Astrocyte (in vitro differentiated cells and primary cell): ENCODE measurements around the gene MARF1. TPM values are rescaled to one million over a fixed set of nuclear protein-coding genes. Genes with fewer than 3 reads are reported as not detected.

ENCODE experiments used
- DNase-seq: peaks from one replicate; pipeline ENCODE4 v3.0.0-alpha.2; 2010; ENCODE audit warnings: low read depth
- FAIRE-seq: peaks from 2 replicates; lab custom pipeline; 2011; peaks lifted over from hg19 to GRCh38; lab: Jason Lieb, UNC
- H2AFZ ChIP-seq: 2 replicates; pipeline ENCODE4 v1.6.0; 2012; ENCODE audit warnings: low read depth, low read length, inconsistent platforms
- H3K27ac ChIP-seq: 2 replicates; pipeline ENCODE4 v1.5.1; 2011; ENCODE audit warnings: low read depth, low read length, inconsistent platforms
- H3K27me3 ChIP-seq: 2 replicates; pipeline ENCODE4 v1.6.0; 2011; ENCODE audit warnings: low read length, inconsistent platforms; ENCODE audit not compliant: insufficient read depth
- H3K36me3 ChIP-seq: 2 replicates; pipeline ENCODE4 v1.5.1; 2011; ENCODE audit warnings: low read length, inconsistent platforms; ENCODE audit not compliant: insufficient read depth
- H3K4me1 ChIP-seq: 2 replicates; pipeline ENCODE4 v1.5.1; 2011; ENCODE audit warnings: low read length, inconsistent platforms; ENCODE audit not compliant: insufficient read depth
- H3K4me2 ChIP-seq: 2 replicates; pipeline ENCODE4 v1.6.0; 2012; ENCODE audit warnings: low read length, inconsistent platforms
- H3K4me3 ChIP-seq: 2 replicates; pipeline ENCODE4 v1.5.1; 2011; ENCODE audit warnings: low read depth, mild to moderate bottlenecking, low read length, inconsistent platforms; ENCODE audit not compliant: insufficient read depth
- H3K79me2 ChIP-seq: 2 replicates; pipeline ENCODE4 v1.6.0; 2012; ENCODE audit warnings: mild to moderate bottlenecking, low read length, inconsistent platforms; ENCODE audit not compliant: insufficient read depth
- H3K9ac ChIP-seq: 2 replicates; pipeline ENCODE4 v1.6.0; 2012; ENCODE audit warnings: mild to moderate bottlenecking, low read length, inconsistent platforms
- H3K9me3 ChIP-seq: 2 replicates; pipeline ENCODE4 v1.5.1; 2012; ENCODE audit warnings: low read depth, mild to moderate bottlenecking, low read length, inconsistent platforms; ENCODE audit not compliant: insufficient read depth
- H4K20me1 ChIP-seq: 2 replicates; pipeline ENCODE4 v1.6.0; 2012; ENCODE audit warnings: low read length, inconsistent platforms; ENCODE audit not compliant: insufficient read depth
- H3K27ac Mint-ChIP-seq: one replicate; pipeline ENCODE4 v1.8.0; 2021; ENCODE audit warnings: mild to moderate bottlenecking, mixed read lengths; ENCODE audit not compliant: unreplicated experiment
- H3K27me3 Mint-ChIP-seq: one replicate; pipeline ENCODE4 v1.8.0; 2021; ENCODE audit warnings: low read depth, mixed read lengths; ENCODE audit not compliant: unreplicated experiment
- H3K36me3 Mint-ChIP-seq: one replicate; pipeline ENCODE4 v1.8.0; 2021; ENCODE audit warnings: low read depth, mixed read lengths; ENCODE audit not compliant: unreplicated experiment
- H3K4me1 Mint-ChIP-seq: one replicate; pipeline ENCODE4 v1.8.0; 2021; ENCODE audit warnings: low read depth, mixed read lengths; ENCODE audit not compliant: unreplicated experiment
- H3K4me3 Mint-ChIP-seq: one replicate; pipeline ENCODE4 v1.8.0; 2021; ENCODE audit warnings: mild to moderate bottlenecking, moderate library complexity, mixed read lengths; ENCODE audit not compliant: unreplicated experiment
- H3K9me3 Mint-ChIP-seq: one replicate; pipeline ENCODE4 v1.8.0; 2021; ENCODE audit warnings: mild to moderate bottlenecking, mixed read lengths; ENCODE audit not compliant: unreplicated experiment
- CTCF ChIP-seq: IDR thresholded peaks from 2 replicates; pipeline ENCODE4 v1.5.1; 2011; ENCODE audit warnings: low read depth, mild to moderate bottlenecking, inconsistent platforms, low read length, moderate library complexity; ENCODE audit not compliant: insufficient read depth
- EZH2 ChIP-seq: IDR thresholded peaks from 2 replicates; pipeline ENCODE4 v1.6.1; 2012; ENCODE audit warnings: mild to moderate bottlenecking, low read length, inconsistent platforms; ENCODE audit not compliant: insufficient read depth
- total RNA-seq: library from RNA; stranded (reverse); gene quantifications from 2 replicates; pipeline ENCODE4 v1.2.1, GENCODE V29; 2021

Gene MARF1
- total RNA-seq, 1 donor from 2014 or later: 47.4 TPM

DNA sequence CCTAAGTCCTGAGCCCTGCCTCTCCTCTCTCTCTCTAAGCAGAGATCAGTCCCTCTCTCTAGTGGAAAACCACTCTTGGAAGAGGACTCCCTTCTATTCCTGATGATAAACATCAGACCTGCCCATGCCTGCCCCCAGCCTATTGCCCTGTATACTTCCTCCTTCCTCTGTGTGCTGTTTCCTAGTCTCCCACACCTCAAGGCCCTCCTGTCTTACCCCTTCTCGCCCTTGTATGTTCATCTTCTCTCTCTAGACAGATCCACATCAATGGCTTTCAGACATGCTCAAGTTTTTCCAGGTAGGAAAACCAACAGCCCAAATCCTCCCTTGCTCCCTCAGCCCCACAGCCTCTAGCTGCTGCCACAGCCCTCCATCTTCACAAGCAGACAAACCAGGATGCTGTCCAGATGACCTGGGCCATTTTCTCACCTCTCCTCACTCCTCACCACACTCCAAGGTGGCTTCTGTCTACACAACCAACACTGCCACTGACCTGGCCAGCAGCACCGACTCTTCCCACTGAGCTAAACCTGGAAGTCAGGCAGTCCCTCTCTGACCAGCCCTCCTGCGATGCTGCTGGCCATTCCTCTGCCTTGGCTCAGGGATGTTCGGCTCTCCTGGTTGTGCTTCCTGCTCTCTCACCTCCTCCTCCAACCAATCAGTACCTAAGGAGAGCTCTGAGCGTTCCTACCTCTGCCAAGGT lies 36.3 kb downstream of the MARF1 start:
- no peaks in the 10 kb centered on the region for H3K79me2 ChIP-seq

GRCh38 chr16:15605839-15606517 lies 37.0 kb downstream of the MARF1 start:
- H3K4me3 Mint-ChIP-seq: no peak overlapping the region
- H3K27me3 ChIP-seq: no peaks in the 10 kb centered on the region
- peaks cover 13% of the 10 kb centered on the region for H4K20me1 ChIP-seq
- no peak overlapping the region for H2AFZ ChIP-seq
- peaks cover 13% of the 10 kb centered on the region for H3K4me1 Mint-ChIP-seq
- H3K4me1 ChIP-seq: peaks cover 7% of the 10 kb centered on the region
- H3K27ac ChIP-seq: no peak overlapping the region
- peaks cover 2% of the 10 kb centered on the region for H3K9me3 Mint-ChIP-seq
- no peaks in the 10 kb centered on the region for H3K79me2 ChIP-seq
- H3K27ac Mint-ChIP-seq: peak overlapping the region; percentile 7
- no peak overlapping the region for H3K4me2 ChIP-seq
- TF ChIP-seq EZH2 (no peak), CTCF (no peak)
- no peak overlapping the region for H3K4me3 ChIP-seq
- FAIRE-seq (no peak), DNase-seq (no peak)
- no peak overlapping the region for H3K9ac ChIP-seq
- peaks cover 56% of the 10 kb centered on the region for H3K36me3 Mint-ChIP-seq
- H3K36me3 ChIP-seq: peaks cover 32% of the 10 kb centered on the region
- no peaks in the 10 kb centered on the region for H3K9me3 ChIP-seq
- H3K27me3 Mint-ChIP-seq: no peaks in the 10 kb centered on the region

More for the DNA sequence above, 36.3 kb downstream of the MARF1 start:
- Histone ChIP-seq H3K27me3 (no peaks in the 10 kb centered on the region), H3K9ac (no peak overlapping the region), H3K36me3 (peaks cover 31% of the 10 kb centered on the region), H3K9me3 (no peaks in the 10 kb centered on the region), H2AFZ (no peak overlapping the region), H3K27ac (no peak overlapping the region), H3K4me2 (no peak overlapping the region), H3K4me1 (peaks cover 7% of the 10 kb centered on the region), H3K4me3 (no peak overlapping the region), H4K20me1 (peaks cover 13% of the 10 kb centered on the region)
- H3K4me1 Mint-ChIP-seq: peaks cover 13% of the 10 kb centered on the region
- H3K27ac Mint-ChIP-seq: no peak overlapping the region
- DNase-seq (no peak), FAIRE-seq (no peak)
- H3K27me3 Mint-ChIP-seq: no peaks in the 10 kb centered on the region
- TF ChIP-seq CTCF (no peak), EZH2 (no peak)
- H3K9me3 Mint-ChIP-seq: peaks cover 2% of the 10 kb centered on the region
- H3K36me3 Mint-ChIP-seq: peaks cover 54% of the 10 kb centered on the region
- H3K4me3 Mint-ChIP-seq: no peak overlapping the region
